Stomach (tissue), 4 donors: ENCODE data around the gene ADORA1.

ENCODE experiments used
- EP300 ChIP-seq: sonication (generic); formaldehyde crosslinking; IDR thresholded peaks from one replicate; pipeline ENCODE4 v1.6.1; 2017; ENCODE audit warnings: antibody characterized with exemption
- POLR2A ChIP-seq, 4 donors: fragments of 450-650 bp; IDR thresholded peaks; one replicate each; pipeline ENCODE4 v1.6.1; 2016; ENCODE audit warnings: antibody characterized with exemption in 4 of 4, control low read depth in 2 of 4, mild to moderate bottlenecking in 1 of 4, moderate library complexity in 1 of 4
- POLR2AphosphoS5 ChIP-seq, 3 donors: sonication (generic); formaldehyde crosslinking; IDR thresholded peaks; one replicate each; pipeline ENCODE4 v1.6.1; 2016; ENCODE audit warnings: antibody characterized with exemption in 3 of 3
- TF ChIP-seq, protein P1 (sequence below), 7 experiments: fragments of 450-650 bp in 4 of 7; fragments of 200-600 bp in 3 of 7; sonication (generic) in 3 of 7; IDR thresholded peaks; one replicate each; pipeline ENCODE4 v1.5.1; 2016 to 2019; ENCODE audit warnings: antibody characterized with exemption in 7 of 7, control low read depth in 2 of 7, mild to moderate bottlenecking in 1 of 7

DNA sequence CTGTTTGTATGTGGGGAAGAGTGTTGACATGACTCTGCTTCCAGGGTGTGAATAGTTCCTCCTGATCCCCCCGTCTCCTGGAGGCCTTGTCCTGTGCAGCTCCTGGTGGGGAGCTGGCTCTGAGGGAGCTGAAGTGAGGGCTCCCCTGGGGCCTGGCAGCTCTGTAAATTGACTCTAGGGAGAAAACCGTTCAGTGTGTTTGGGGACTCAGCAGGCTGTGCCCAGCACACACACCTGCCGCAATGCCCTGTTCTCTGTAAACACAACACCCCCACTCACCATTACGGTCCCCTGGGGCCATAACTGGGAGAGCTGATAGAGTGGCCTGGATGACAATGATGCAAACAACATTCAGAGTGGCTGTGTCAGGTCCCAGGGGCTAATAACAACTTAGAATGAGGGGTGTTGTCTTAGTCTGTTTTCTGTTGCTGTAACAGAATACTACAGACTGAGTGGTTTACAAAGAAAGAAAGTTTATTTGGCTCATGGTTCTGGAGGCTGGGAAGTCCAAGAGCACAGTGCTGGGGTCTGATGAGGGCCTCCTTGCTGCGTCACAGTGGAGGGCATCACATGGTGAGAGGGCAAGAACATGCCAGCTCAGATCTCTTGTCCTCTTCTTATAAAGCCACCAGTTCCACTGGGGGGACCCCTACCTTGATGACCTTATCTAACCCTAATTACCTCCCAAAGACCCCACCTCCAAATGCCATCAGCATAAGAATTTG lies 15.3 kb downstream of the ADORA1 start:
- no peak for TF ChIP-seq POLR2A (IDR thresholded peaks at IDR 0.05)
- TF ChIP-seq, protein P1, sequence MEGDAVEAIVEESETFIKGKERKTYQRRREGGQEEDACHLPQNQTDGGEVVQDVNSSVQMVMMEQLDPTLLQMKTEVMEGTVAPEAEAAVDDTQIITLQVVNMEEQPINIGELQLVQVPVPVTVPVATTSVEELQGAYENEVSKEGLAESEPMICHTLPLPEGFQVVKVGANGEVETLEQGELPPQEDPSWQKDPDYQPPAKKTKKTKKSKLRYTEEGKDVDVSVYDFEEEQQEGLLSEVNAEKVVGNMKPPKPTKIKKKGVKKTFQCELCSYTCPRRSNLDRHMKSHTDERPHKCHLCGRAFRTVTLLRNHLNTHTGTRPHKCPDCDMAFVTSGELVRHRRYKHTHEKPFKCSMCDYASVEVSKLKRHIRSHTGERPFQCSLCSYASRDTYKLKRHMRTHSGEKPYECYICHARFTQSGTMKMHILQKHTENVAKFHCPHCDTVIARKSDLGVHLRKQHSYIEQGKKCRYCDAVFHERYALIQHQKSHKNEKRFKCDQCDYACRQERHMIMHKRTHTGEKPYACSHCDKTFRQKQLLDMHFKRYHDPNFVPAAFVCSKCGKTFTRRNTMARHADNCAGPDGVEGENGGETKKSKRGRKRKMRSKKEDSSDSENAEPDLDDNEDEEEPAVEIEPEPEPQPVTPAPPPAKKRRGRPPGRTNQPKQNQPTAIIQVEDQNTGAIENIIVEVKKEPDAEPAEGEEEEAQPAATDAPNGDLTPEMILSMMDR (IDR thresholded peaks at IDR 0.05): no peak
- TF ChIP-seq EP300: no peak
- TF ChIP-seq POLR2AphosphoS5 (IDR thresholded peaks at IDR 0.05): no peak
